HCT116 (cell line): ENCODE data around the gene TMED7. TPM values are rescaled to one million over a fixed set of nuclear protein-coding genes. Genes with fewer than 3 reads are reported as not detected.

Experiments
- ATAC-seq: fragments of 200-7000 bp; cut with Tn5 transposase; 2 replicates; pipeline ENCODE4 v1.9.1; 2020; ENCODE audit warnings: mild to moderate bottlenecking, moderate library complexity
- BruUV-seq: library from RNA; stranded (reverse); fragments of 400-500 nt; replicated peaks from 2 replicates; lab custom pipeline; 2021; lab: Mats Ljungman, UMichigan
- CTCF ChIA-PET: fragments of 300-600 bp; sonication (Branson Sonifier 250); formaldehyde crosslinking; loops from one replicate; lab custom pipeline; 2021; ENCODE audit warnings: antibody characterized with exemption; lab: Charles Lee
- POLR2A ChIA-PET: fragments of 300-600, 350-600 bp; sonication (Branson Sonifier 250); formaldehyde crosslinking; loops from one replicate; lab custom pipeline; 2021; ENCODE audit warnings: antibody characterized with exemption; lab: Charles Lee
- RAD21 ChIA-PET, 2 experiments: fragments of 300-600 bp; sonication (Branson Sonifier 250); formaldehyde crosslinking; loops; one replicate each; lab custom pipeline; 2023; ENCODE audit warnings: low total read pairs in 2 of 2; ENCODE audit not compliant: uncharacterized antibody in 2 of 2, unreplicated experiment in 2 of 2, low non-redundant PET in 1 of 2; lab: Charles Lee
- DNase-seq: peaks from one replicate; pipeline ENCODE4 v3.0.0-alpha.2; 2010; ENCODE audit warnings: low read depth, low spot score
- H2AFZ ChIP-seq: fragments of 200-600 bp; shearing (Covaris generic), sonication (generic); 2 replicates; pipeline ENCODE4 v1.6.1; 2017; ENCODE audit warnings: low read depth, mixed run types, mixed read lengths, antibody characterized with exemption, low read length; ENCODE audit not compliant: poor library complexity, severe bottlenecking
- H3K27ac ChIP-seq: 2 replicates; pipeline ENCODE4 v1.5.1; 2012; ENCODE audit warnings: low read depth, low read length
- H3K27me3 ChIP-seq: fragments of 200-600 bp; sonication (generic); 2 replicates; pipeline ENCODE4 v1.6.1; 2016; ENCODE audit warnings: mixed run types, low read length, mixed read lengths; ENCODE audit not compliant: insufficient read depth
- H3K36me3 ChIP-seq, 2 experiments: fragments of 200-500 bp in 1 of 2; fragments of 200-600 bp in 1 of 2; sonication (Bioruptor generic) in 1 of 2; sonication (generic) in 1 of 2; 2 replicates each; pipeline versions ENCODE4 v1.5.1 to v1.6.1; 2014 to 2016; ENCODE audit warnings: low read length in 2 of 2, inconsistent platforms in 1 of 2, mixed read lengths in 1 of 2, mixed run types in 1 of 2; ENCODE audit not compliant: insufficient read depth in 2 of 2, control insufficient read depth in 1 of 2
- H3K4me1 ChIP-seq, 2 experiments: fragments of 200-600 bp in 1 of 2; sonication (generic) in 1 of 2; 2 replicates each; pipeline versions ENCODE4 v1.5.1 to v1.6.1; 2012 to 2017; ENCODE audit warnings: low read length in 2 of 2, inconsistent platforms in 1 of 2, mild to moderate bottlenecking in 1 of 2, mixed read lengths in 1 of 2, mixed run types in 1 of 2, moderate library complexity in 1 of 2; ENCODE audit not compliant: insufficient read depth in 2 of 2, control insufficient read depth in 1 of 2
- H3K4me2 ChIP-seq: fragments of 200-600 bp; sonication (generic); 2 replicates; pipeline ENCODE4 v1.6.1; 2017; ENCODE audit warnings: mixed run types, low read length, mixed read lengths
- H3K4me3 ChIP-seq, 2 experiments: fragments of 200-600 bp in 1 of 2; sonication (generic) in 1 of 2; replicated peaks in 1 of 2; 2 replicates each; pipeline ENCODE4 v1.5.1; 2011 to 2016; ENCODE audit warnings: low read length in 2 of 2, control low read depth in 1 of 2, low read depth in 1 of 2, mild to moderate bottlenecking in 1 of 2, mixed read lengths in 1 of 2, mixed run types in 1 of 2
- H3K79me2 ChIP-seq: fragments of 200-600 bp; sonication (generic); 2 replicates; pipeline ENCODE4 v1.6.1; 2017; ENCODE audit warnings: mild to moderate bottlenecking, mixed run types, low read length, moderate library complexity, mixed read lengths; ENCODE audit not compliant: insufficient read depth
- H3K9ac ChIP-seq: fragments of 200-600 bp; sonication (generic); 2 replicates; pipeline ENCODE4 v1.6.1; 2016; ENCODE audit warnings: low read length, mixed read lengths
- H3K9me2 ChIP-seq: fragments of 200-600 bp; sonication (generic), shearing (Covaris generic); 2 replicates; pipeline ENCODE4 v1.6.1; 2017; ENCODE audit warnings: mixed run types, mild to moderate bottlenecking, moderate library complexity; ENCODE audit not compliant: insufficient read depth
- H3K9me3 ChIP-seq, 2 experiments: fragments of 200-500 bp in 1 of 2; fragments of 200-600 bp in 1 of 2; sonication (Bioruptor generic) in 1 of 2; sonication (generic) in 1 of 2; 2 replicates each; pipeline ENCODE4 v1.6.1; 2014 to 2017; ENCODE audit warnings: low read length in 2 of 2, mixed read lengths in 2 of 2, inconsistent platforms in 1 of 2, low read depth in 1 of 2, mild to moderate bottlenecking in 1 of 2, mixed run types in 1 of 2, moderate library complexity in 1 of 2; ENCODE audit not compliant: control insufficient read depth in 1 of 2, insufficient read depth in 1 of 2
- H4K20me1 ChIP-seq: fragments of 200-600 bp; sonication (generic), shearing (Covaris generic); 2 replicates; pipeline ENCODE4 v1.6.1; 2017; ENCODE audit warnings: mixed run types, mild to moderate bottlenecking, moderate library complexity; ENCODE audit not compliant: insufficient read depth
- ATF3 ChIP-seq: IDR thresholded peaks from 2 replicates; pipeline ENCODE4 v1.6.1; 2012
- CTCF ChIP-seq, 3 experiments: fragments of 200-600 bp in 1 of 3; sonication (generic) in 1 of 3; IDR thresholded peaks in 2 of 3; conservative IDR thresholded peaks in 1 of 3; 2 replicates each; pipeline ENCODE4 v1.5.1; 2012 to 2017; ENCODE audit warnings: low read depth in 2 of 3, low read length in 2 of 3, antibody characterized with exemption in 1 of 3, borderline replicate concordance in 1 of 3, control low read depth in 1 of 3, mild to moderate bottlenecking in 1 of 3, mixed read lengths in 1 of 3, mixed run types in 1 of 3, moderate library complexity in 1 of 3; ENCODE audit not compliant: insufficient read depth in 1 of 3
- ELF1 ChIP-seq: IDR thresholded peaks from 2 replicates; pipeline ENCODE4 v1.6.1; 2012; ENCODE audit warnings: low read depth, borderline replicate concordance
- SIN3A ChIP-seq: IDR thresholded peaks from 2 replicates; pipeline ENCODE4 v1.6.1; 2012; ENCODE audit warnings: low read depth
- SP1 ChIP-seq: IDR thresholded peaks from 2 replicates; pipeline ENCODE4 v1.6.1; 2012; ENCODE audit warnings: low read depth
- ZFX ChIP-seq: fragments of 450-650 bp; IDR thresholded peaks from 2 replicates; pipeline ENCODE4 v1.6.1; 2017
- intact Hi-C: fragments of 100-400 bp; cut with micrococcal nuclease; formaldehyde crosslinking; loops from 2 replicates; pipeline ENCODE4 v1.10.0; 2022
- total RNA-seq: library from RNA; stranded (reverse); gene quantifications from one replicate; pipeline ENCODE4 v1.2.1, GENCODE V29; 2021; ENCODE audit not compliant: unreplicated experiment

TMED7 gene
- total RNA-seq, 1 experiment from 2014 or later, result 167 TPM

- CTCF ChIA-PET, result no interaction called here
These were observed 31.4 kb downstream of the TMED7 start for GRCh38 chr5:115594128-115595047.

More at GRCh38 chr5:115594128-115595047, 31.4 kb downstream of the TMED7 start:
- H4K20me1 ChIP-seq, result no peaks in the 10 kb centered on the region
- H3K4me3 ChIP-seq, result no peak overlapping the region
- RAD21 ChIA-PET, result no interaction called here
- no peaks in the 10 kb centered on the region for H3K36me3 ChIP-seq
- no peaks in the 10 kb centered on the region for H3K9me2 ChIP-seq
- no peak overlapping the region for H2AFZ ChIP-seq
- no peak overlapping the region for H3K4me2 ChIP-seq
- POLR2A ChIA-PET, result no interaction called here
- no peak for TF ChIP-seq SIN3A
- TF ChIP-seq ELF1, result no peak
- no peak for TF ChIP-seq ZFX
- TF ChIP-seq ATF3, result no peak
- TF ChIP-seq CTCF (IDR thresholded peaks at IDR 0.05 in 2 of 3, conservative IDR thresholded peaks at IDR 0.05 in 1 of 3; ENCODE audit: borderline replicate concordance in 1 of 3, insufficient read depth in 1 of 3, low read depth in 2 of 3, low read length in 2 of 3), result no peak
- no peak for TF ChIP-seq SP1
- no peaks in the 10 kb centered on the region for H3K79me2 ChIP-seq
- no peaks in the 10 kb centered on the region for H3K9me3 ChIP-seq
- intact Hi-C loops, result no loop called here
- BruUV-seq, result no TSS peak
- no peak for ATAC-seq
- DNase-seq, result no peak
- H3K27ac ChIP-seq, result no peak overlapping the region
- no peaks in the 10 kb centered on the region for H3K4me1 ChIP-seq
- H3K27me3 ChIP-seq, result no peaks in the 10 kb centered on the region
- no peak overlapping the region for H3K9ac ChIP-seq
